ENCODE measurements around the gene PCSK9. TPM values are rescaled to one million over a fixed set of nuclear protein-coding genes. Genes with fewer than 3 reads are reported as not detected.
"Not testable (repeated sequence)": the region's sequence is repeated elsewhere in the genome, so short reads cannot be mapped to it uniquely, and the experiment has no call there.

PCSK9 gene
- total RNA-seq, 1 donor from 2014 or later, result not detected

DNA sequence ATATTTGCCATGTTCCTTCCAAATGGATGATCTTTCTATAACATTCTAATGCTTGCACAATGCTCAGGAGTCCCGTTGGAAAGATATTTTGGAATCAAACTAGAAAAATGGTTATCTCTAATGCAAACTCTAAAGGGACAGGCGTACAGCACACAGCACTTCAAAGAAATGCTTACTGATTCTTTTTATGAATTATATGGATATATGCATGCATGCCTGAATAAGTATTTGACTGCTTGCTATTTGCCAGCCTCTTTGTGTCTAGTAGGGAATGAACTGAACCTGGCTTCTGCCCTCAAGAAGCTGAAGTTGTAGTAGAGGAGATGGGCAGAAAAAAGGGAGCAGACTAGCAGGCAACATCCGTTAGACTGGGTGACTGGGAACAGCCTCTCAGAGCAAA is 48.1 kb downstream of the PCSK9 start:
- Mint-ChIP-seq H3K4me1 (ENCODE audit: low read depth) (peaks cover 13% of the 10 kb centered on the region), H3K27me3 (ENCODE audit: insufficient read depth) (no peaks in the 10 kb centered on the region), H3K36me3 (ENCODE audit: low read depth) (peaks cover 49% of the 10 kb centered on the region), H3K4me3 (no peak overlapping the region), H3K9me3 (no peaks in the 10 kb centered on the region), H3K27ac (no peak overlapping the region)
- intact Hi-C loops (cut with micrococcal nuclease), result loop anchor here (5.0 kb wide), 1 partner anchor 40 kb away; no protein-coding TSS in a partner anchor
- DNase-seq (ENCODE audit: low spot score), result no peak

DNA sequence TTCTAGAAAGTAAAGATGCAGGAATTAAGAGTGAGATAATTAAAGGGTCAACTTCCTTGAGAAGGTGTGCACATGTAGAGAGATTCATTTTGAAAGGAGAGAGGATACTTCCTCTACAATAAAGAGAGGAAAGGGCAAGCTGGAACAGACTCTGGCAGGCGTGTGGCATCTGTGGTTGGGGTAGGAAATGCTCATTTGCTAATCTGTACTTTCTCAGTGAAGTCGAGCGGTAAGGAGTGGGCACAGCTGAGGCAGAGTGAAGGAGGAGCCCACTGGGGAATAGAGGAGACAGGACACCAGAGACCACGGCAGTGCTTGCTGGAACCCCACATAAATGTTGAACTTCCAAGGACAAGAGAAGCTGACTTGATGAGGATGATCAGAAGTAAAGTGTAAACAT is 49.1 kb downstream of the PCSK9 start:
- no peaks in the 10 kb centered on the region for H3K27me3 Mint-ChIP-seq (ENCODE audit: insufficient read depth)
- no peaks in the 10 kb centered on the region for H3K9me3 Mint-ChIP-seq
- no peak for DNase-seq (ENCODE audit: low spot score)
- H3K36me3 Mint-ChIP-seq (ENCODE audit: low read depth), result peaks cover 46% of the 10 kb centered on the region
- H3K27ac Mint-ChIP-seq, result peak overlapping the region; percentile 49
- H3K4me3 Mint-ChIP-seq, result no peak overlapping the region
- intact Hi-C loops (cut with micrococcal nuclease), result loop anchor here (5.0 kb wide), 1 partner anchor 39 kb away; no protein-coding TSS in a partner anchor
- H3K4me1 Mint-ChIP-seq (ENCODE audit: low read depth), result peaks cover 13% of the 10 kb centered on the region

DNA sequence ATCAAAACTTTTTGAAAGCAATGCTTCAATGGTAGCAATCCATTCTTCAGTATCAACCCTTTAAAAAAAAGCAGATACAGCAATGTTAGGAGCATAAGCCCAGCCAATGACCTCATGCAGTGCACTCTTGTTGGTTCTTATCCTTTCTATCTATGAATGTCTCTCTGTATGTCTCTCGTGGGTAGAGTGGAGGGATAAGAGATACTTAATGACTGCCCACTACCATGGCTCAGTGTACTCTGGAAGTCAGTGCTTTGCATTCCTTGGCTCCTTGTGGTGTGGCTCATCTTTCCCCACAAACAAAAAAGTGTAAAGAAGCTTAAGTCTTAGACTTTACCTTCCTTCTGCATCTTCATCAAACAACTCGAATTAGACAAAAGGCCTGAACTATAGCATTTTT is 50.3 kb downstream of the PCSK9 start:
- intact Hi-C loops (cut with micrococcal nuclease), result loop anchor here (5.0 kb wide), 1 partner anchor 38 kb away; no protein-coding TSS in a partner anchor
- no peaks in the 10 kb centered on the region for H3K27me3 Mint-ChIP-seq (ENCODE audit: insufficient read depth)
- H3K9me3 Mint-ChIP-seq, result no peaks in the 10 kb centered on the region
- H3K36me3 Mint-ChIP-seq (ENCODE audit: low read depth), result peaks cover 51% of the 10 kb centered on the region
- H3K4me1 Mint-ChIP-seq (ENCODE audit: low read depth), result peaks cover 13% of the 10 kb centered on the region
- H3K27ac Mint-ChIP-seq, result no peak overlapping the region
- DNase-seq (ENCODE audit: low spot score), result no peak
- H3K4me3 Mint-ChIP-seq, result no peak overlapping the region

DNA sequence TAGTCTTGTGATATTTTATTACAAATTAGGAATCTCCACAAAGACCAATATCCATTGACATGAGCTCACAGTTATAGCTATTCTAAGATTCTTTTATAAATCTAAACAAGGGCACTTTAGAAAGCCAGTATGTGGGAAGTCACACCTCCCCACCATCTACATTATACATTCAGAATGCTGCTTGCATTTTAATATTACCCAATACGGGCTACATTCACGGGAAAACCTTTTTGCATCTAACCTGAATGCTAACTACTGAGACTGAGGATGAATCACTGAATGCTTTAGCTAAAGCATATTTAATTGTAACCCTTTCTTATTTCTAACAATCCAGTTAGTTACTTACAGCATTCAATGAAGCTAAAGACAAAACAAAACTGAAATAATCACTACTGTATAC is 53.1 kb downstream of the PCSK9 start:
- Mint-ChIP-seq H3K4me3 (no peak overlapping the region), H3K36me3 (ENCODE audit: low read depth) (peaks cover 60% of the 10 kb centered on the region)

DNA sequence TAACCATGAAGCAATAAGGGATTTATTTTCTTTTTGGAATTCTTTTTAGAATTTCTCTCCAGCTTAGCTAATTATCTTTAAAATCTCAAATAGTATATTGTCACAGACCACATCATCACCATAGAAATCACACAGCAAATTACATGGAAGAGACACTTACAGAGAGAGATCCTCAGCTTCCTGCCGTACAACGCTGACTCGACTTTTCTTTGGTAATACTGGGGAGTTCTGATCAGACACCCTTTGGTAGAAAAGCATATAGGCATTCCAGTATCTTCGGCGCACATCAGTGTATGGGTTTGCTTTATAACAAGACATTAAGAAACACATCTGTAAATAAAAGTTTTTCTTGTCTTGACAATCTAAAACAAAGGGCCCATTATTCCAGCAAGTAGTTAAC is 55.7 kb downstream of the PCSK9 start:
- H3K27ac Mint-ChIP-seq, result no peak overlapping the region
- H3K9me3 Mint-ChIP-seq, result no peaks in the 10 kb centered on the region
- intact Hi-C loops (cut with micrococcal nuclease), result no loop called here
- peaks cover 57% of the 10 kb centered on the region for H3K36me3 Mint-ChIP-seq (ENCODE audit: low read depth)
- no peak for DNase-seq (ENCODE audit: low spot score)
- H3K27me3 Mint-ChIP-seq (ENCODE audit: insufficient read depth), result no peaks in the 10 kb centered on the region
- peaks cover 5% of the 10 kb centered on the region for H3K4me1 Mint-ChIP-seq (ENCODE audit: low read depth)
- H3K4me3 Mint-ChIP-seq, result no peak overlapping the region

More for the DNA sequence above, 53.1 kb downstream of the PCSK9 start:
- no peaks in the 10 kb centered on the region for H3K9me3 Mint-ChIP-seq
- DNase-seq (ENCODE audit: low spot score), result no peak
- H3K4me1 Mint-ChIP-seq (ENCODE audit: low read depth), result peaks cover 13% of the 10 kb centered on the region
- H3K27me3 Mint-ChIP-seq (ENCODE audit: insufficient read depth), result no peaks in the 10 kb centered on the region
- intact Hi-C loops (cut with micrococcal nuclease), result no loop called here
- H3K27ac Mint-ChIP-seq, result no peak overlapping the region

DNA sequence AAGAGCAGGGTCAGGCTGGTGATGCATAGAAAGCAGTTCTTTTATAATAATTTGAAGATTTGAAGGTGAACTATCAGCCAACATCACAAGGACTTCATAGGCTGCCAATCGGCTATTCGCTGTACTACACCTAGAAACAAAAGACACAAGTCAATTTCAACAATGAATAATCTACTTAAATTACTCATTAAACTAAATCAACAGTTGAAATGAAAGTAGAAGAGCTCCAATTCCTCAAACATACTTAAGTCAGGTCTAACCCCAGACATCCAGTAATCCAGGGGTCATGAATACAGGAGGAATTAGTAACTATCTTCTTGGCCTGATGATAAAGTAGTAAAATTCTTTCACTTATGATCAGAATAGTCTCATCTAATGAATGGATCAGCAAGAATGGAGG is 64.5 kb downstream of the PCSK9 start:
- DNase-seq (ENCODE audit: low spot score), result no peak
- intact Hi-C loops (cut with micrococcal nuclease), result no loop called here
- Mint-ChIP-seq H3K27ac (no peak overlapping the region), H3K9me3 (no peaks in the 10 kb centered on the region), H3K27me3 (ENCODE audit: insufficient read depth) (no peaks in the 10 kb centered on the region), H3K36me3 (ENCODE audit: low read depth) (peaks cover 44% of the 10 kb centered on the region), H3K4me1 (ENCODE audit: low read depth) (no peaks in the 10 kb centered on the region), H3K4me3 (no peak overlapping the region)

DNA sequence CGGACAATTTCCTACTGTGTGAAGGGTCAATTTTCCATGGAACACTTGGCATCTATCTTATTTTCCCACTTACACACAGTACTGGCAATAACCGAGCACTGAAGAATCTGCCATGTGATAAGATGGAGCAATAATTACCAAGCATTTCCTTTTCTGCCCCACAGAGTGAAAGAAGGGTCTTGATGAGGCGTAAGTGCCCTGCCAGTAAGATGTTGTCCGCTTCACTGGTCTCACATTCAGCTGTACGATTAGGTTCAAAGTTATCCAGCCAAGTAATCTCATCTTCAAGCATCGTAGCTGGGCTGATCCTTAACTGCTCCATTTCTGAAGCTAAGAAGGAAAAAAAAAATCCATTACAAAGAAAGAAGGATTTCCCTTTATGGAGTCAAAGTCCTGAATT is 67.8 kb downstream of the PCSK9 start:
- Mint-ChIP-seq H3K27me3 (ENCODE audit: insufficient read depth) (no peaks in the 10 kb centered on the region), H3K27ac (no peak overlapping the region), H3K4me3 (no peak overlapping the region), H3K4me1 (ENCODE audit: low read depth) (no peaks in the 10 kb centered on the region), H3K9me3 (peaks cover 5% of the 10 kb centered on the region), H3K36me3 (ENCODE audit: low read depth) (peaks cover 51% of the 10 kb centered on the region)
- intact Hi-C loops (cut with micrococcal nuclease), result no loop called here
- no peak for DNase-seq (ENCODE audit: low spot score)

DNA sequence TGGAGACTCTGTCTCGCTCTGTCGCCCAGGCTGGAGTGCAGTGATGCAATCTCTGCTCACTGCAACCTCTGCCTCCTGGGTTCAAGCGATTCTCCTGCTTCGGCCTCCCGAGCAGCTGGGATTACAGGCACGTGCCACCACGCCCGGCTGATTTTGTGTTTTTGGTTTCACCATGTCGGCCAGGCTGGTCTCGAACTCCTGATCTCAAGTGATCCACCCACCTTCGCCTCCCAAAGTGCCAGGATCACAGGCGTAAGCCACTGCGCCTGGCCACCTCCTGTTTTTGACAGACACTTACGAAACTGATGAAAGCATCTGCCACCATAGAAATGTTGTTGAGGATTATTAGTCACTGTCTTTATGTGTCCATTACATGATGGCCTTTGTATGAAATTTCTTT is 69.7 kb downstream of the PCSK9 start:
- H3K4me1 Mint-ChIP-seq (ENCODE audit: low read depth); intact Hi-C loops (cut with micrococcal nuclease); H3K27ac Mint-ChIP-seq; H3K27me3 Mint-ChIP-seq (ENCODE audit: insufficient read depth); DNase-seq (ENCODE audit: low spot score); H3K4me3 Mint-ChIP-seq: not testable (repeated sequence)
- H3K9me3 Mint-ChIP-seq, result peaks cover 21% of the 10 kb centered on the region
- peaks cover 63% of the 10 kb centered on the region for H3K36me3 Mint-ChIP-seq (ENCODE audit: low read depth)

Other genes starting within 250 kb of the PCSK9 start
- gene TTC22, start 238.2 kb upstream of the PCSK9 start, total RNA-seq, result 2.2 and 2.3 TPM in 2 replicates
- gene DHCR24, start 152.4 kb upstream of the PCSK9 start, total RNA-seq, result 206 and 211 TPM in 2 replicates
- not detected in 2 replicates for gene TMEM61, start 58.9 kb upstream of the PCSK9 start, total RNA-seq
- gene BSND, start 40.6 kb upstream of the PCSK9 start, total RNA-seq, result not detected in 2 replicates
- gene USP24, start 175.8 kb downstream of the PCSK9 start, total RNA-seq, result 53.6 and 58.6 TPM in 2 replicates

Data from activated T-helper 1 cell treated with anti-CD3 and anti-CD28 coated beads, Interleukin-12 subunit alpha, Interleukin-12 subunit beta, Interleukin-2, Interleukin-4 antibody, amounts not matched to agents 30 ng/mL and 10 ng/mL and 1 ng/mL, durations not matched to agents 14 hours and 24 hours and 36 hours (primary cell).